Keratinocyte (primary cell): ENCODE results near the gene NOM1. TPM values are rescaled to one million over a fixed set of nuclear protein-coding genes. Genes with fewer than 3 reads are reported as not detected.
A peak's percentile ranks its signal among the peaks of the same experiment; 100 is the strongest.

ENCODE experiments used
- DNase-seq: peaks from one replicate; pipeline ENCODE4 v3.0.0-alpha.2; 2011; ENCODE audit warnings: low read depth, missing footprints, low spot score
- FAIRE-seq: peaks from 2 replicates; lab custom pipeline; 2011; peaks lifted over from hg19 to GRCh38; lab: Jason Lieb, UNC
- H2AFZ ChIP-seq: 2 replicates; pipeline ENCODE4 v1.6.0; 2012; ENCODE audit warnings: low read length, control low read depth, inconsistent platforms; ENCODE audit not compliant: control insufficient read depth
- H3K27ac ChIP-seq: 2 replicates; pipeline ENCODE4 v1.5.1; 2011; ENCODE audit warnings: low read length; ENCODE audit not compliant: control insufficient read depth, insufficient read depth
- H3K27me3 ChIP-seq: 3 replicates; pipeline ENCODE4 v1.6.0; 2011; ENCODE audit warnings: low read length; ENCODE audit not compliant: control insufficient read depth, insufficient read depth; ENCODE audit errors: extremely low read depth
- H3K36me3 ChIP-seq, 2 experiments: 2 replicates in 1 of 2; 3 replicates in 1 of 2; pipeline ENCODE4 v1.5.1; 2011; ENCODE audit warnings: low read length in 2 of 2, mild to moderate bottlenecking in 1 of 2; ENCODE audit not compliant: control insufficient read depth in 2 of 2, insufficient read depth in 2 of 2; ENCODE audit errors: extremely low read depth in 1 of 2
- H3K4me1 ChIP-seq: 3 replicates; pipeline ENCODE4 v1.5.1; 2011; ENCODE audit warnings: low read length; ENCODE audit not compliant: control insufficient read depth, insufficient read depth; ENCODE audit errors: extremely low read depth
- H3K4me2 ChIP-seq: 3 replicates; pipeline ENCODE4 v1.6.0; 2011; ENCODE audit warnings: low read depth, low read length; ENCODE audit not compliant: control insufficient read depth, insufficient read depth; ENCODE audit errors: extremely low read depth
- H3K4me3 ChIP-seq, 3 experiments: fragments of 200-600 bp in 1 of 3; sonication (generic) in 1 of 3; 2 replicates in 2 of 3; 3 replicates in 1 of 3; pipeline ENCODE4 v1.5.1; 2011 to 2016; ENCODE audit warnings: low read length in 3 of 3, mild to moderate bottlenecking in 3 of 3, control low read depth in 2 of 3, inconsistent platforms in 1 of 3, low read depth in 1 of 3, mixed read lengths in 1 of 3, mixed run types in 1 of 3, moderate library complexity in 1 of 3; ENCODE audit not compliant: control insufficient read depth in 2 of 3, insufficient read depth in 2 of 3; ENCODE audit errors: extremely low read depth in 1 of 3
- H3K79me2 ChIP-seq: 2 replicates; pipeline ENCODE4 v1.6.0; 2012; ENCODE audit warnings: low read length; ENCODE audit not compliant: control insufficient read depth, insufficient read depth
- H3K9ac ChIP-seq: 3 replicates; pipeline ENCODE4 v1.6.0; 2011; ENCODE audit warnings: low read length; ENCODE audit not compliant: control insufficient read depth, insufficient read depth; ENCODE audit errors: extremely low read depth
- H3K9me1 ChIP-seq: 3 replicates; pipeline ENCODE4 v1.6.0; 2011; ENCODE audit warnings: low read length; ENCODE audit not compliant: control insufficient read depth, insufficient read depth; ENCODE audit errors: extremely low read depth
- H3K9me3 ChIP-seq: 2 replicates; pipeline ENCODE4 v1.5.1; 2012; ENCODE audit warnings: low read depth, low read length; ENCODE audit not compliant: control insufficient read depth
- H4K20me1 ChIP-seq: 3 replicates; pipeline ENCODE4 v1.6.0; 2011; ENCODE audit warnings: low read length; ENCODE audit not compliant: control insufficient read depth, insufficient read depth; ENCODE audit errors: extremely low read depth
- EZH2 ChIP-seq: IDR thresholded peaks from one replicate; pipeline ENCODE4 v1.6.1; 2012; ENCODE audit warnings: inconsistent platforms, mild to moderate bottlenecking, low read length, moderate library complexity
- dilution Hi-C: fragments of 300-500 bp; cut with MboI; formaldehyde crosslinking; loops from one replicate; pipeline ENCODE4 v1.7.0; 2020; ENCODE audit warnings: low sequenced_read_pairs; ENCODE audit not compliant: extremely low pct_ligation_motif_present
- polyA plus RNA-seq, 5 experiments: library from polyadenylated mRNA; depleted of rRNA in 3 of 5; stranded (reverse) in 3 of 5; stranded (forward) in 1 of 5; unstranded in 1 of 5; fragments of >200 nt; gene quantifications; 1 replicate in 1 of 5; 2 replicates in 3 of 5; 3 replicates in 1 of 5; pipeline versions ENCODE4 v1.2.1 to v1.2.3, GENCODE V29; 2011 to 2012; ENCODE audit warnings: missing spikeins in 2 of 5, low read depth in 1 of 5, low replicate concordance in 1 of 5
- TF ChIP-seq, protein P1 (sequence below), 3 experiments: IDR thresholded peaks in 1 of 3; conservative IDR thresholded peaks in 1 of 3; optimal IDR thresholded peaks in 1 of 3; 2 replicates in 2 of 3; 3 replicates in 1 of 3; pipeline versions ENCODE3 to v1.5.1; 2011; ENCODE audit warnings: low read length in 3 of 3, mild to moderate bottlenecking in 3 of 3, moderate library complexity in 2 of 3, control low read depth in 1 of 3, inconsistent platforms in 1 of 3; ENCODE audit not compliant: insufficient read depth in 2 of 3; ENCODE audit errors: extremely low read depth in 1 of 3

The NOM1 gene
- polyA plus RNA-seq, 1 donor (not counting 4 experiments of a cell fraction or from before 2014, with no cell fraction given), result 17.1 TPM

DNA sequence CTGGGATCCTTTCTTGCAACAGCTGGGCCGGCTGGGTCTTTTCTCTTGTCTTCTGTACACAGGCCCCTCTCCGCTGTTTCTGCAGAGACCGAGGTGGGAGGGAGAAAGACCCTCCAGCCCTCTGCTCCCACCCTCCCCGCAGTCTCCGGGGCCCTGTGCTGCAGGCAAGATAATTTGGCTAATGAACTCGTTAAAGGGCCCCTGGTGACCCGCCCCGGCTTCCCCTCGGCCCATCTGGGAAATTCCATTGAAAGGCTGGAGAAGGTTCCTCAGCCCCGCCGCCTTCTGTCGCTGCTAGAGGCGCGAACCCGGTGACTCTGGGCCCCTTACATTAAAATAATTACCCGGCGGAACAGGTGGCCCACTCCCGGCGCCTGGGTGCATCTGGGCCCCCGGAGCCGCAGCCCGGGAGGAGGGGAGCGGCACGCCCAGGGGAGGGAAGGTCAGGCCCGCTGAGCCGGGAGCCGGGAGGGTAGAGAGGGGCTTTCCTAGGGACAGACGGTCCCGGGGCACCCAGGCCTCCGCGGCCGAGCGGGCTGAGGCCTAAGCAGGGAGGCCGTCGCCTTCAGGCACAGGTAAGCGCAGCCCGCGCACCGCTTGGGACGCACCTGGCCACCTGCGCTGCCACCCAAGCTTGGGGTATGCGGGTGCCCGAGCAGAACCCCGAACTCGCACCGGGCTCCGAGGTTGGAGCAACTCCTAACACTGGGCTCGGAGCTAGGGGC lies 68.3 kb downstream of the NOM1 start:
- H3K27ac ChIP-seq, result no peak overlapping the region
- no peaks in the 10 kb centered on the region for H3K36me3 ChIP-seq
- H3K9me3 ChIP-seq, result no peaks in the 10 kb centered on the region
- no peak overlapping the region for H3K4me2 ChIP-seq
- H3K79me2 ChIP-seq, result no peaks in the 10 kb centered on the region
- no peak overlapping the region for H2AFZ ChIP-seq
- no peak for FAIRE-seq
- TF ChIP-seq, protein P1, sequence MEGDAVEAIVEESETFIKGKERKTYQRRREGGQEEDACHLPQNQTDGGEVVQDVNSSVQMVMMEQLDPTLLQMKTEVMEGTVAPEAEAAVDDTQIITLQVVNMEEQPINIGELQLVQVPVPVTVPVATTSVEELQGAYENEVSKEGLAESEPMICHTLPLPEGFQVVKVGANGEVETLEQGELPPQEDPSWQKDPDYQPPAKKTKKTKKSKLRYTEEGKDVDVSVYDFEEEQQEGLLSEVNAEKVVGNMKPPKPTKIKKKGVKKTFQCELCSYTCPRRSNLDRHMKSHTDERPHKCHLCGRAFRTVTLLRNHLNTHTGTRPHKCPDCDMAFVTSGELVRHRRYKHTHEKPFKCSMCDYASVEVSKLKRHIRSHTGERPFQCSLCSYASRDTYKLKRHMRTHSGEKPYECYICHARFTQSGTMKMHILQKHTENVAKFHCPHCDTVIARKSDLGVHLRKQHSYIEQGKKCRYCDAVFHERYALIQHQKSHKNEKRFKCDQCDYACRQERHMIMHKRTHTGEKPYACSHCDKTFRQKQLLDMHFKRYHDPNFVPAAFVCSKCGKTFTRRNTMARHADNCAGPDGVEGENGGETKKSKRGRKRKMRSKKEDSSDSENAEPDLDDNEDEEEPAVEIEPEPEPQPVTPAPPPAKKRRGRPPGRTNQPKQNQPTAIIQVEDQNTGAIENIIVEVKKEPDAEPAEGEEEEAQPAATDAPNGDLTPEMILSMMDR (optimal IDR thresholded peaks at IDR 0.05 in 1 of 3, IDR thresholded peaks at IDR 0.05 in 1 of 3, conservative IDR thresholded peaks at IDR 0.05 in 1 of 3; ENCODE audit: extremely low read depth in 1 of 3, insufficient read depth in 2 of 3, low read length in 3 of 3), result no peak
- TF ChIP-seq EZH2, result peak; percentile 92
- peaks cover 99% of the 10 kb centered on the region for H3K27me3 ChIP-seq
- no peak overlapping the region for H3K4me3 ChIP-seq
- dilution Hi-C loops, result no loop called here
- no peaks in the 10 kb centered on the region for H4K20me1 ChIP-seq
- H3K9ac ChIP-seq, result no peak overlapping the region
- DNase-seq, result no peak
- H3K4me1 ChIP-seq, result peaks cover 9% of the 10 kb centered on the region
- no peaks in the 10 kb centered on the region for H3K9me1 ChIP-seq

DNA sequence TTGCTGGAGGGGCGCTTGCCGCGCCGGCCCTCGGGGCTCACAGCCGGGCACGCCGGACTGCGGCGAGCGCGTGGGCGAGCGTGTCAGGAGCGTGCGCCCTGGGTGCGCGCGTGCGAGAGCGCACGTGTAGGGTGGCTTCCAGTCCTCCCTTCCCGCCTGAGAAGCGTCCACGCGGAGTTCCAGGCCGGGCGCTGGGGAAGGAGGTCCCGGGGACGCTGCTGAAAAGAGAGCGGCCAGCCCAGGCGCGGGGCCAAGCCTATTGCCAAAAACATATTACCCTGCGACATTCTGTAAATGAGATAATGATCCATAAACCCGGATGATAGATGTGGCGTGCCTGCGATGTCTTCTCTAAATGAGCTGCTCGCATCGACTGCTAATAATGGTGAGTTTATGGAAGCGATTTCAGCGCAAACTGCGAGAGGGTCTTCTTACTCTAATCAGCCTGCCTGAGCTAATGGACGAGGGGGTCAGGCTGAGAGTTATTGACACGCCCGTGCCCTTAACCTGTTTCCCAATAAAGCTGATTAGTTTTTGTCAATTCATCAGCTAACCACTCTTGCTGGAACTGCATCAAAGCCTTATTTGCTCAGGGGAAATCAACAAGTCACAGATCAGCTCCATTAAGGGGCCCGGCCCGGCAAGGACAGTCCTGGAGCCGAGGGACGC lies 69.0 kb downstream of the NOM1 start:
- no peaks in the 10 kb centered on the region for H3K36me3 ChIP-seq
- H3K27me3 ChIP-seq, result peaks cover 100% of the 10 kb centered on the region
- H3K4me2 ChIP-seq, result peak overlapping the region; percentile 49
- H2AFZ ChIP-seq, result no peak overlapping the region
- no peaks in the 10 kb centered on the region for H4K20me1 ChIP-seq
- FAIRE-seq, result no peak
- H3K79me2 ChIP-seq, result no peaks in the 10 kb centered on the region
- no peaks in the 10 kb centered on the region for H3K9me1 ChIP-seq
- peaks cover 9% of the 10 kb centered on the region for H3K4me1 ChIP-seq
- no peak for DNase-seq
- H3K9ac ChIP-seq, result no peak overlapping the region
- no peak overlapping the region for H3K27ac ChIP-seq
- TF ChIP-seq, protein P1 (optimal IDR thresholded peaks at IDR 0.05 in 1 of 3, IDR thresholded peaks at IDR 0.05 in 1 of 3, conservative IDR thresholded peaks at IDR 0.05 in 1 of 3; ENCODE audit: extremely low read depth in 1 of 3, insufficient read depth in 2 of 3, low read length in 3 of 3), result no peak
- TF ChIP-seq EZH2, result peak; percentile 84
- peak overlapping the region in 1 of 3 experiments; percentile 18 for H3K4me3 ChIP-seq
- no peaks in the 10 kb centered on the region for H3K9me3 ChIP-seq
- dilution Hi-C loops, result no loop called here
